Smooth muscle cell (in vitro differentiated cells): ENCODE results near the gene TUBB2B. TPM values are rescaled to one million over a fixed set of nuclear protein-coding genes. Genes with fewer than 3 reads are reported as not detected.

Source experiments
- DNase-seq: peaks from one replicate; lab custom pipeline; 2025; ENCODE audit not compliant: unreplicated experiment; lab: John Stamatoyannopoulos, UW
- H2AFZ ChIP-seq: fragments of 200-600 bp; sonication (generic); 2 replicates; pipeline ENCODE4 v1.6.0; 2016; ENCODE audit warnings: antibody characterized with exemption, low read depth, mild to moderate bottlenecking
- H3F3A ChIP-seq: fragments of 200-600 bp; sonication (generic); 2 replicates; pipeline ENCODE4 v1.6.0; 2017; ENCODE audit warnings: antibody characterized with exemption, low read depth
- H3K27ac ChIP-seq: fragments of 200-600 bp; sonication (generic); 2 replicates; pipeline ENCODE4 v1.5.1; 2016; ENCODE audit warnings: low read depth, mild to moderate bottlenecking
- H3K27me3 ChIP-seq: fragments of 200-600 bp; sonication (generic); 2 replicates; pipeline ENCODE4 v1.6.1; 2016; ENCODE audit warnings: low read depth, mild to moderate bottlenecking
- H3K36me3 ChIP-seq: fragments of 200-600 bp; sonication (generic); 2 replicates; pipeline ENCODE4 v1.5.1; 2016; ENCODE audit warnings: low read depth
- H3K4me1 ChIP-seq: fragments of 200-600 bp; sonication (generic); 2 replicates; pipeline ENCODE4 v1.5.1; 2016; ENCODE audit warnings: low read depth
- H3K4me2 ChIP-seq: fragments of 200-600 bp; sonication (generic); 2 replicates; pipeline ENCODE4 v1.6.0; 2016; ENCODE audit warnings: mild to moderate bottlenecking
- H3K4me3 ChIP-seq: fragments of 200-600 bp; sonication (generic); 2 replicates; pipeline ENCODE4 v1.5.1; 2016; ENCODE audit warnings: mild to moderate bottlenecking
- H3K79me2 ChIP-seq: fragments of 200-600 bp; sonication (generic); 2 replicates; pipeline ENCODE4 v1.6.0; 2016; ENCODE audit warnings: low read depth, mild to moderate bottlenecking
- H3K9ac ChIP-seq: fragments of 200-600 bp; sonication (generic); 2 replicates; pipeline ENCODE4 v1.6.0; 2016; ENCODE audit warnings: low read depth
- H3K9me3 ChIP-seq: fragments of 200-600 bp; sonication (generic); replicated peaks from 2 replicates; pipeline ENCODE4 v1.5.1; 2016; ENCODE audit warnings: low read depth
- H4K20me1 ChIP-seq: fragments of 200-600 bp; sonication (generic); 2 replicates; pipeline ENCODE4 v1.6.0; 2016; ENCODE audit warnings: low read depth
- CTCF ChIP-seq: fragments of 200-600 bp; sonication (generic); IDR thresholded peaks from 2 replicates; pipeline ENCODE4 v1.5.1; 2017; ENCODE audit warnings: borderline replicate concordance, mild to moderate bottlenecking, antibody characterized with exemption; ENCODE audit not compliant: insufficient read depth, poor library complexity, severe bottlenecking
- WGBS: methylation state at CpG from one replicate; pipeline ENCODE4 v1.1.7; 2016; ENCODE audit warnings: low lambda C conversion rate; 5-methylcytosine and 5-hydroxymethylcytosine counted together
- polyA plus RNA-seq: library from polyadenylated mRNA; unstranded; fragments of >200 nt; fragmentation: Nextera tagmentation; extraction: Ambion mirVana; gene quantifications from 2 replicates; pipeline ENCODE4 v1.2.1, GENCODE V29; 2016
- total RNA-seq: library from RNA; depleted of rRNA; stranded (reverse); fragments of >200 nt; gene quantifications from 2 replicates; pipeline ENCODE4 v1.2.3, GENCODE V29; 2014

Gene TUBB2B
- total and polyA plus RNA-seq, 2 experiments from 2014 or later, result 22.7 to 62.1 TPM

- no peaks in the 10 kb centered on the region for H3K9me3 ChIP-seq
- H3K27ac ChIP-seq, result no peak overlapping the region
- H3K27me3 ChIP-seq, result no peaks in the 10 kb centered on the region
- H3K36me3 ChIP-seq, result no peaks in the 10 kb centered on the region
- peaks cover 5% of the 10 kb centered on the region for H3F3A ChIP-seq
- H3K4me2 ChIP-seq, result no peak overlapping the region
- no peak overlapping the region for H3K9ac ChIP-seq
- H4K20me1 ChIP-seq, result no peaks in the 10 kb centered on the region
- H3K4me1 ChIP-seq, result no peaks in the 10 kb centered on the region
- no peak for DNase-seq
- TF ChIP-seq CTCF, result no peak
- H3K79me2 ChIP-seq, result no peaks in the 10 kb centered on the region
- no peak overlapping the region for H3K4me3 ChIP-seq
- WGBS, result 93% methylated on average over 2 of the region's 2 CpGs
- H2AFZ ChIP-seq, result no peak overlapping the region
Measured at GRCh38 chr6:3217286-3217685, 10.2 kb downstream of the TUBB2B start.

GRCh38 chr6:3214898-3215297, 12.6 kb downstream of the TUBB2B start:
- whole genome bisulfite sequencing, result 76% methylated on average over 3 of the region's 3 CpGs
- H3K79me2 ChIP-seq, result no peaks in the 10 kb centered on the region

GRCh38 chr6:3213334-3213695, 14.1 kb downstream of the TUBB2B start:
- WGBS, result 100% methylated on average over 2 of the region's 2 CpGs
- Histone ChIP-seq H3F3A (peaks cover 21% of the 10 kb centered on the region), H3K79me2 (no peaks in the 10 kb centered on the region), H3K4me3 (no peak overlapping the region), H3K9ac (no peak overlapping the region), H3K9me3 (no peaks in the 10 kb centered on the region), H4K20me1 (no peaks in the 10 kb centered on the region), H3K36me3 (no peaks in the 10 kb centered on the region), H3K4me1 (peaks cover 7% of the 10 kb centered on the region), H3K27me3 (no peaks in the 10 kb centered on the region), H3K27ac (no peak overlapping the region), H3K4me2 (no peak overlapping the region), H2AFZ (no peak overlapping the region)
- DNase-seq, result no peak
- no peak for TF ChIP-seq CTCF

More at GRCh38 chr6:3214898-3215297, 12.6 kb downstream of the TUBB2B start:
- H3K27me3 ChIP-seq, result no peaks in the 10 kb centered on the region
- H3K4me2 ChIP-seq, result no peak overlapping the region
- peaks cover 10% of the 10 kb centered on the region for H3F3A ChIP-seq
- DNase-seq, result no peak
- no peaks in the 10 kb centered on the region for H3K4me1 ChIP-seq
- H2AFZ ChIP-seq, result no peak overlapping the region
- no peak overlapping the region for H3K4me3 ChIP-seq
- no peak overlapping the region for H3K27ac ChIP-seq
- no peak overlapping the region for H3K9ac ChIP-seq
- no peaks in the 10 kb centered on the region for H3K9me3 ChIP-seq
- no peak for TF ChIP-seq CTCF
- H3K36me3 ChIP-seq, result no peaks in the 10 kb centered on the region
- no peaks in the 10 kb centered on the region for H4K20me1 ChIP-seq

- H3K9ac ChIP-seq, result peak overlapping the region; percentile 26
- no peak overlapping the region for H2AFZ ChIP-seq
- 94% methylated on average over 6 of the region's 6 CpGs for WGBS
- H3K4me3 ChIP-seq, result no peak overlapping the region
- peaks cover 9% of the 10 kb centered on the region for H3K4me1 ChIP-seq
- no peaks in the 10 kb centered on the region for H3K9me3 ChIP-seq
- no peak overlapping the region for H3K27ac ChIP-seq
- no peaks in the 10 kb centered on the region for H3K36me3 ChIP-seq
- H3K27me3 ChIP-seq, result no peaks in the 10 kb centered on the region
- H3K4me2 ChIP-seq, result no peak overlapping the region
- no peaks in the 10 kb centered on the region for H4K20me1 ChIP-seq
- no peak for TF ChIP-seq CTCF
- DNase-seq, result no peak
- H3F3A ChIP-seq, result peaks cover 25% of the 10 kb centered on the region
- no peaks in the 10 kb centered on the region for H3K79me2 ChIP-seq
Measured at GRCh38 chr6:3212261-3212660, 15.2 kb downstream of the TUBB2B start.
